ENCODE results near the gene DDX17.

DNA sequence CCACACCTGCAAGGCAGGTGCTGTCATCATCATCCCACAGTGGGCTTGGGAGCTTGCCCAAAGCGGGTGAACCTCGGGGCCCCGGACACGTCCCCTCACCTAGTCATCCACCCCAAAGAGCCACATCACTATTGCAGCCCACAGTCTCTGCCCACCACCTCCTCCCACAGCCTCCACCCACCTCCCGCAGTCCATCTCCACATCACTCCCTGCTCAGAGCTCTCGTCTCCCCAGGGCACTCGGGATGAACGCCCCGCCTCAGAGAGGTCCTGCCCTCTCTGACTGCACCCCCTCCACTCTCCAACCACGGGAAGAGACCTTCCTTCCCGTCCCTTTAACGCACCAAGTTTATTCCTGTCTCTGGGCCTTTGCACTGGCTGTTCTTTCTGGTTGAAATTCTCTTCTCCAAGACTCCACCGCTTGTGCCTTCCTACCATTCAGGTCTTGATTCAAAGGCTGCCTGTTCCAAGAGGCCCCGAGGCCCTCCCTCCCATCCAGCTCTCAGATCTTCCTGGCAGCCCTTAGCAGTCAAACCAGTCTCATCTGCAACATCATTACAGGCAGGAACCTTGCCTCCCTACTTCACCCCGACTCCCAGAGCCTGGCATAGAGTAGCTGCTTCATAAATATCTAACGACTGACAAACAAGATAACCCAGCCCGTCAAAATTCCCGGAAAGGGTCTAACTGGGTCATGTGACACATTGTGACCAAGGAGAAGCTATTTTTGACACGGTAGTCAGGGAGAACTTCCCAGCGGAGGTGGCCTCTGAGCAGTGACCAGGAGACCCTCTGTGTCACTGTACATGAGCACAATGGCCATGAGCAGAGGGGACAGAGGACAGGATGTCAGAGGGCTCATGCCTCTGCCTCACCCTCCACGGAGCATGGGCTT is 62.2 kb downstream of the DDX17 start:
- TF ChIP-seq POLR2A (IDR thresholded peaks at IDR 0.05; ENCODE audit: low read length) (no peak), GATA1 (IDR thresholded peaks at IDR 0.05; ENCODE audit: low read depth, low read length) (no peak)
